GM23338 (cell line): Measurements from ENCODE around the gene ZNF490. TPM values are rescaled to one million over a fixed set of nuclear protein-coding genes. Genes with fewer than 3 reads are reported as not detected.

Source experiments
- ATAC-seq: fragments of 200-7000 bp; cut with Tn5 transposase; 3 replicates; pipeline ENCODE4 v1.9.1; 2020
- DNase-seq: peaks from one replicate; pipeline ENCODE4 v3.0.0-alpha.2; 2015; ENCODE audit warnings: low spot score
- H2AFZ ChIP-seq: fragments of 200-600 bp; sonication (generic); 2 replicates; pipeline ENCODE4 v1.8.0; 2016; ENCODE audit warnings: antibody characterized with exemption, mild to moderate bottlenecking, moderate library complexity
- H3F3A ChIP-seq: fragments of 200-600 bp; sonication (generic); replicated peaks from 2 replicates; pipeline ENCODE4 v1.8.0; 2017; ENCODE audit warnings: antibody characterized with exemption, mixed run types, low read depth
- H3K27ac ChIP-seq: fragments of 200-600 bp; sonication (generic); 2 replicates; pipeline ENCODE4 v1.6.1; 2016; ENCODE audit warnings: low read depth
- H3K27me3 ChIP-seq: fragments of 200-600 bp; sonication (generic); 2 replicates; pipeline ENCODE4 v1.8.0; 2016; ENCODE audit warnings: mild to moderate bottlenecking, mixed run types, moderate library complexity; ENCODE audit not compliant: insufficient read depth
- H3K36me3 ChIP-seq: fragments of 200-600 bp; sonication (generic); 2 replicates; pipeline ENCODE4 v1.8.0; 2016; ENCODE audit warnings: mild to moderate bottlenecking; ENCODE audit not compliant: insufficient read depth
- H3K4me1 ChIP-seq: fragments of 200-600 bp; sonication (generic); 2 replicates; pipeline ENCODE4 v1.8.0; 2016; ENCODE audit warnings: mild to moderate bottlenecking, moderate library complexity; ENCODE audit not compliant: insufficient read depth
- H3K4me2 ChIP-seq: fragments of 200-600 bp; sonication (generic); 2 replicates; pipeline ENCODE4 v1.7.1; 2017; ENCODE audit warnings: mixed run types
- H3K4me3 ChIP-seq: fragments of 200-600 bp; sonication (generic); 2 replicates; pipeline ENCODE4 v1.6.1; 2016; ENCODE audit warnings: mixed run types
- H3K79me2 ChIP-seq: fragments of 200-600 bp; sonication (generic); replicated peaks from 2 replicates; pipeline ENCODE4 v1.8.0; 2017; ENCODE audit warnings: mild to moderate bottlenecking; ENCODE audit not compliant: insufficient read depth
- H3K9me2 ChIP-seq: fragments of 200-600 bp; sonication (generic); 2 replicates; pipeline ENCODE4 v1.8.0; 2017; ENCODE audit not compliant: insufficient read depth
- H4K20me1 ChIP-seq: fragments of 200-600 bp; sonication (generic); replicated peaks from 2 replicates; pipeline ENCODE4 v1.8.0; 2017; ENCODE audit warnings: mild to moderate bottlenecking; ENCODE audit not compliant: insufficient read depth
- H3K27ac Mint-ChIP-seq: 2 replicates; pipeline ENCODE4 v1.8.0; 2020; ENCODE audit warnings: inconsistent platforms, mild to moderate bottlenecking, moderate library complexity, mixed read lengths
- H3K27me3 Mint-ChIP-seq: 3 replicates; pipeline ENCODE4 v1.8.0; 2022; ENCODE audit warnings: low read depth, mild to moderate bottlenecking, moderate library complexity, mixed read lengths, inconsistent platforms; ENCODE audit not compliant: insufficient read depth, poor library complexity
- H3K36me3 Mint-ChIP-seq: 3 replicates; pipeline ENCODE4 v1.8.0; 2021; ENCODE audit warnings: low read depth, mild to moderate bottlenecking, inconsistent platforms, moderate library complexity, mixed read lengths
- H3K4me1 Mint-ChIP-seq: 3 replicates; pipeline ENCODE4 v1.8.0; 2020; ENCODE audit warnings: mild to moderate bottlenecking, inconsistent platforms, mixed read lengths
- H3K4me3 Mint-ChIP-seq: 3 replicates; pipeline ENCODE4 v1.8.0; 2021; ENCODE audit warnings: moderate library complexity, mild to moderate bottlenecking, inconsistent platforms, mixed read lengths
- H3K9me3 Mint-ChIP-seq: 3 replicates; pipeline ENCODE4 v1.8.0; 2020; ENCODE audit warnings: moderate library complexity, mild to moderate bottlenecking, inconsistent platforms, mixed read lengths
- CREB1 ChIP-seq: fragments of 250-450 bp; sonication (Bioruptor Pico); IDR thresholded peaks from 2 replicates; pipeline ENCODE4 v1.5.0; 2020; ENCODE audit warnings: low read depth, mild to moderate bottlenecking, moderate library complexity
- CTCF ChIP-seq, 2 experiments: fragments of 200-600 bp in 1 of 2; sonication (generic) in 1 of 2; conservative IDR thresholded peaks; 2 replicates each; pipeline versions ENCODE4 v1.5.1 to v1.6.1; 2016 to 2017; ENCODE audit warnings: antibody characterized with exemption in 2 of 2, low read depth in 2 of 2, mild to moderate bottlenecking in 2 of 2, moderate library complexity in 1 of 2
- ETS1 ChIP-seq: IDR thresholded peaks from 2 replicates; pipeline ENCODE4 v1.6.1; 2016; ENCODE audit warnings: antibody characterized with exemption
- EZH2 ChIP-seq: fragments of 200-600 bp; sonication (generic); IDR thresholded peaks from one replicate; pipeline ENCODE4 v1.8.0; 2017; ENCODE audit warnings: antibody characterized with exemption, mild to moderate bottlenecking, low read depth; ENCODE audit not compliant: unreplicated experiment
- EZH2phosphoT487 ChIP-seq: fragments of 200-600 bp; sonication (generic); IDR thresholded peaks from one replicate; pipeline ENCODE4 v1.8.1; 2018; ENCODE audit warnings: antibody characterized with exemption; ENCODE audit not compliant: unreplicated experiment
- JUNB ChIP-seq: IDR thresholded peaks from one replicate; pipeline ENCODE4 v1.6.1; 2016; ENCODE audit warnings: antibody characterized with exemption; ENCODE audit not compliant: unreplicated experiment
- NANOG ChIP-seq: IDR thresholded peaks from 2 replicates; pipeline ENCODE4 v1.6.1; 2016; ENCODE audit warnings: antibody characterized with exemption, borderline replicate concordance
- POLR2AphosphoS5 ChIP-seq: IDR thresholded peaks from 2 replicates; pipeline ENCODE4 v1.6.1; 2016; ENCODE audit warnings: antibody characterized with exemption, low read depth
- REST ChIP-seq: IDR thresholded peaks from one replicate; pipeline ENCODE4 v1.6.1; 2018; ENCODE audit warnings: antibody characterized with exemption; ENCODE audit not compliant: unreplicated experiment
- STAT1 ChIP-seq: IDR thresholded peaks from one replicate; pipeline ENCODE4 v1.6.1; 2016; ENCODE audit warnings: antibody characterized with exemption; ENCODE audit not compliant: unreplicated experiment
- ZNF114 ChIP-seq: fragments of 250-450 bp; sonication (Bioruptor Pico); IDR thresholded peaks from 2 replicates; pipeline ENCODE4 v1.5.0; 2020; ENCODE audit warnings: mild to moderate bottlenecking, moderate library complexity
- ZNF331 ChIP-seq: fragments of 250-450 bp; sonication (Bioruptor Pico); IDR thresholded peaks from 2 replicates; pipeline ENCODE4 v1.5.0; 2020; ENCODE audit warnings: low read depth, mild to moderate bottlenecking, moderate library complexity
- ZNF462 ChIP-seq: fragments of 250-450 bp; sonication (Bioruptor Pico); IDR thresholded peaks from 2 replicates; pipeline ENCODE4 v1.5.0; 2020; ENCODE audit warnings: mild to moderate bottlenecking, moderate library complexity
- polyA plus RNA-seq: library from polyadenylated mRNA; unstranded; fragments of >200 nt; fragmentation: Nextera tagmentation; extraction: Ambion mirVana; gene quantifications from 2 replicates; pipeline ENCODE4 v1.2.1, GENCODE V29; 2016
- total RNA-seq: library from RNA; depleted of rRNA; stranded (reverse); fragments of >200 nt; shearing (Covaris generic); gene quantifications from 2 replicates; pipeline ENCODE4 v1.2.3, GENCODE V29; 2014

Gene ZNF490
- total and polyA plus RNA-seq, 2 experiments from 2014 or later: 1.4 to 7.3 TPM

- Histone ChIP-seq H3K27me3 (no peaks in the 10 kb centered on the region), H2AFZ (no peak overlapping the region), H3K4me3 (no peak overlapping the region), H4K20me1 (no peaks in the 10 kb centered on the region; the same call in 1 of the 2 replicates), H3F3A (0 out of 2 replicates have a peak, but pooled peaks cover 4% of the 10 kb centered on the region), H3K79me2 (peaks cover 12% of the 10 kb centered on the region), H3K9me2 (peaks cover 3% of the 10 kb centered on the region; the same call in 1 of the 2 replicates), H3K27ac (no peak overlapping the region), H3K4me1 (no peaks in the 10 kb centered on the region), H3K36me3 (peaks cover 58% of the 10 kb centered on the region), H3K4me2 (no peak overlapping the region)
- no peak overlapping the region for H3K27ac Mint-ChIP-seq
- ATAC-seq (no peak), DNase-seq (no peak)
- peaks cover 94% of the 10 kb centered on the region for H3K36me3 Mint-ChIP-seq
- TF ChIP-seq EZH2phosphoT487 (no peak), STAT1 (no peak), ZNF331 (CRISPR knock-in tag) (no peak), NANOG (no peak), EZH2 (no peak), ZNF462 (CRISPR knock-in tag) (no peak), JUNB (no peak), CREB1 (CRISPR knock-in tag) (no peak), POLR2AphosphoS5 (no peak), CTCF (conservative IDR thresholded peaks at IDR 0.05; ENCODE audit: low read depth in 2 of 2) (no peak), REST (no peak), ZNF114 (no peak), ETS1 (no peak)
- peaks cover 69% of the 10 kb centered on the region for H3K9me3 Mint-ChIP-seq
- H3K27me3 Mint-ChIP-seq: peaks cover 5% of the 10 kb centered on the region
- no peak overlapping the region for H3K4me3 Mint-ChIP-seq
- no peaks in the 10 kb centered on the region for H3K4me1 Mint-ChIP-seq
Measured at GRCh38 chr19:12626958-12627357, 16.3 kb upstream of the ZNF490 start.
